GM21576 (cell line): Measurements from ENCODE around the gene TLE4.
A peak's percentile ranks its signal among the peaks of the same experiment; 100 is the strongest.
"Not testable (repeated sequence)": the region's sequence is repeated elsewhere in the genome, so short reads cannot be mapped to it uniquely, and the experiment has no call there.

Source experiments
- ATAC-seq: cut with Tn5 transposase; IDR thresholded peaks from one replicate; pipeline ENCODE4 v1.9.1; 2021; ENCODE audit warnings: mild to moderate bottlenecking, moderate library complexity; ENCODE audit not compliant: unreplicated experiment

TLE4 gene

DNA sequence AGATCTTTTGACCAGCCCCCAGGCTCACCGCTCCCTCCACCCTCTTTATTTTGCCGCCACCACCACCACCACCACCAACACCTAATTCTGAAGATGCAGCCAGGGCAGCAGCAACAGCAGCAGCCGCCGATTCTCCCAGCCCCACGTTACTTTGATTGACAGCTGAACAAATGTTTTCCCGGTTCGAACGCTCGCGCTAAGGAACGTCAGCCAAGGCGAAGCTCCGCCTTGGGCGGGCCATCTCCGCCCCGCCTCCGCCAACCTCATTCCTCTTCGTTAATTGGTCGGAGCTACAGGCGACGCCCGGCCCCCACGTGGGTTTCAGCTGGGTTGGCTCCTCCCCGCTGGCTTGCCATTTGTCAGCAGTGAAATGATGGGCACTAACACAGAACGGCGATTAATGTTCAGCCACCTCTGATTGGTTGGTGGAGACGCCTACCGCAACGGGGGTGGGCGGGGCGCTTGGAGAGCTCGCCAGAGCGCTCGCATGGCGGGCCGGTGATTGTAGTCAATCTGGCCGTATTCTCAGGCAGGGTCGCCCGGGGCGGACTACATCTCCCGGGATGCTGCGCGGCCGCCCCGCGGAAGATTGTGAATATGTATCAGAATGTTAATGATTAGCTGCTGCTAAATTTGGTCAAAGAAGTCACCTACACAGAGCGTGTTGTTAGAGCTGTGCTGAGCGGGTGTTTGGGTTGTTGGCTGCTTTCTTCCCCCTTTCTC is at the start of gene TLE4:
Gene TLE4 (plus strand): TSS at position 657 of the 723 bp plus-strand sequence. CDS start 826 bp downstream, outside the sequence.
- ATAC-seq = peak; percentile 88

DNA sequence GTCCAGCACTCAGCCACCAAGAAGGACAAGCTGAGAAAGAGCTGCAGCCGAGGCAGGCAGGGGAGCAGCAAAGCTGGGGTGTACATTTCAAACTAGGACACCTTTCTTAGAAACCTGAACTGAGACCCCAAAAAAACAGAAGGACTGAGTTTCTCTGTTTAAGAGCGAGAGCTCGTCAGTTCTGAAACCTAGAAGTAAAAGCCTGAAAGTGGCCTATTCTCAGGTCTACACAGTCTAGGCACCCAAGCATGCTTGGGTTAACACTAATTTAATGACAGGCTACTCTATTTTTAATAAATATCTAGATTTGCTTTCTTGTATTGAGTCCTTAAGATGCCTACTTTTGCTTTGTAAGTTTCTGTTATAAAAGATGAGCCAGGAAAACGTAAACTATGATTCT is 49.0 kb upstream of the TLE4 start:
- ATAC-seq = no peak

DNA sequence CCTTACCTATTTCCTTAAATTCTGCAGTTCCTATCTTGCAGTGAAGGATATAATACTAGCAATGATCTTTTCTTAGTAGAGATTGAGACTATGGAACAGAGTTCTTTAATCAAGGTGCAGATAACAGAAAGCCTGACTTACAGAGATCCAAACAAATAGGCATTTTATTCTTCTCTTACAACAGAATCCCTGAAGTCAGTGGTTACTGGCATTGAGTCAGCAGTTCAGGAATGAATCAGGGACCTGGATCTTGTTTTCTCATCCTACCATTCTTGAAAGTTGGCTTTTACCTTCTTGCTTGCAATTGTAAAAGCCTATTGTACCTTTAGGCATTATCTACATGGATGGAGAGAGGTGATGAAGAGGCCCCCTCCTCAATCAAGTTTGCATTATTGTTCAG is 47.5 kb upstream of the TLE4 start:
- no peak for ATAC-seq

DNA sequence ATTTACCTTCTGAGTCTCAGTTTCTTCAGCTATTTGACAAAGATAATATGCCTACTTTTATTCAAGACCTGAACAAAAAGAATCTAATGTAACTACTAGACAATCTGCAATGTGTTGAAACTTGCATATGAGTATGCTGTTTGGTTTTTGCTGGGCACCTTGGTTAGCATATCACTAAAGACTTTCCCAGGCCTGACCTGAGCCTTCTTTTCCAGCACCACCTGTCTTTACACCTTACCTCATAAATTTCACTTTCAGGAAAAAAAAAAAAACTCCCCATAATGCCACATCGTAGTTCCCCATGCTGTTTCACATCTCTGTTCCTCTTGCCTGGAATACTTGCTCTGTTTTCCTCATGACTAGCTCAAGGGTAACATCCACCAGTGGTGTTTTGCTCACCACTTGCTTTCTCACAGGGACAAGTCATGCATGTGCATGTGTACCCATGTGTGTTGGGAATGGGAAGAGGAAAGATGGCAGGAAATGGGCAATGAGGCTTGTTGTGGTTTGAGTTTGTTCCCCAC is 45.6 kb upstream of the TLE4 start:
- no peak for ATAC-seq

DNA sequence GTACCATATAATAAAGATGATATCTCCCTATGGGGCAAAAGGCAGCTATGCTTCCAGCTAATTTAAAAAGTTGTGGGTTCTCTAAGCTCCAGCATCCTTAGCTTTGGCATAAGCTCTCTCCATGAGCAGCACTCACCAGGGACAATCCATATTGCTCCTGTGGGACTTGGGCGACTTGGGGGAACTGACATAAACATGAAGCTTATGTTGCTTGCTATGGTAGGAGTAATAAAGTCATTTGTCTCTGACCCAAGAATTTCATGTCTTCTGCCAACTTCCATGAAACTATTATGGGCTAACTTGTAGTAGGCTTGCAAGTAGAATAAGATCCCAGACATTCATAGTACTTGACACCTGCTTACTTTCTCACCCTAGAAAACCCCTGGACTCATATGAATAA is 36.2 kb upstream of the TLE4 start:
- ATAC-seq = no peak

DNA sequence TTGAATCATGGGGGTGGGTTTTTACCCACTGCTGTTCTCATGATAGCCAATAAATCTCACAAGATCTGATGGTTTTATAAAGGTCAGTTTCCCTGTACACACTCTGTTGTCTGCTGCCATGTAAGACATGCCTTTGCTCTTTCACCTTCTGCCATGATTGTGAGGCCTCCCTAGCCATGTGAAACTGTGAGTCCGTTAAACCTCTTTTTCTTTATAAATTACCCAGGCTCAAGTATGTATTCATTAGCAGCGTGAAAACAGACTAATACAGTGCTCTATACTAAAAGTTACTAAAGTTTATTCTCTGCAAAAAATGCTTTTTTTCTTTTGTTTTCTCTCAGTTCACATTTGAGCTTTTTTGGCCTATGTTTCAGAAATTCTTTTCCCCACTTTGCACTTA is 33.9 kb upstream of the TLE4 start:
- ATAC-seq = no peak

DNA sequence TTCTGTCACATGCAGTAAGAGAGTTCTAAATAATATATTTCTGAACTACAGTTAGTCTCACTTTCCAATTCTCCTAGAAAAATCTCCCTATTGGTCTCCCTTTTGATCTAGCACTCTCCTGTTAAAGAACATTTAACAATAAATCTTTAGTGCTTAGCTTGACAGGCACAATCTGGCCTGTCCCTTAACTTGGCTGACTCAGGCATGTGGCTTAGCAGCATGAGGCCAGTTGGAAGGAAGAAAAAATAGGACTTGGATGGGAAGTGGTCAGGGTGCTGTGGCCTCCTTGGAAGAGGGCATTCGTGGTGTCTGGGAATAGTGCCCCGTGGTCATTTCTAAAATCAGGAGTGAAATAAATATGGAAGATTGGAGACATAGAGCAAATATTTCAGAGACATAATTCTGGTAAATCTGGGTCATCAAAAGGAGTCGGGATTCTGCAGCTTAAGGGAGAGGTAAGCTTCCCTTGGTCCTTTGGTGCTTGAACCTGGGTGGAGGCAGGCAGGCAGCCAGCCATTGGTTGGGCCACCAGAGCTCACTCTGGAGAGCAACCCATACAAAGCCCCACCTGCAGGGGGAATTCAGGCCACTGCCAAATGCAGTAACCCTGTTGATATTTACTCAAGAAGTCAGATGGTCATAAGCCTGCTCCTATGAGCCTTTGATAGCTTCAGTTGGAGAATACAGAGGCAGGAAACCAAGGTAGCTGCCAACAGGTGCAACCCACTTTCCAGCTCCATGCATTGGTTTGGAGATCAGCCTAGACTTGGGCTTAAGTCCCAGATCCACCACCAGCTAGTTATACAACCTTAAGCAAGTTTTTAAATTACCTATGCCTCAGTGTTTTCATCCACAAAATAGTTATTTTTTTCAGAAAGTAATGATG is 28.8 kb upstream of the TLE4 start:
- ATAC-seq = no peak

DNA sequence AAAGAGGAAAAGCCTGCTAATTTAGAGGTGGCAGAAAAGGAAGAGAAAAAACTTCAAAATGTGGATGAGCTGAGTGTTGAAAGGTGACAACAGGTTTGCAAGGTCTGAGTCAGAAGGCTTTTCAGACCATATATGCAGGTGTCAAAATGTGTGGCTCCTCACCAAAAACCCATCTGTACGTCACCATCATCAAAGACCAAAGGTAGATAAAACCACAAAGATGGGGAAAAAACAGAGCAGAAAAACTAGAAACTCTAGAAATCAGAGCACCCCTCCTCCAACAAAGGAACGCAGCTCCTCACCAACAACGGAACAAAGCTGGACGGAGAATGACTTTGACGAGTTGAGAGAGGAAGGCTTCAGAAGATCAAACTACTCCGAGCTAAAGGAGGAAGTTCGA is 27.4 kb upstream of the TLE4 start:
- ATAC-seq = not testable (repeated sequence)

DNA sequence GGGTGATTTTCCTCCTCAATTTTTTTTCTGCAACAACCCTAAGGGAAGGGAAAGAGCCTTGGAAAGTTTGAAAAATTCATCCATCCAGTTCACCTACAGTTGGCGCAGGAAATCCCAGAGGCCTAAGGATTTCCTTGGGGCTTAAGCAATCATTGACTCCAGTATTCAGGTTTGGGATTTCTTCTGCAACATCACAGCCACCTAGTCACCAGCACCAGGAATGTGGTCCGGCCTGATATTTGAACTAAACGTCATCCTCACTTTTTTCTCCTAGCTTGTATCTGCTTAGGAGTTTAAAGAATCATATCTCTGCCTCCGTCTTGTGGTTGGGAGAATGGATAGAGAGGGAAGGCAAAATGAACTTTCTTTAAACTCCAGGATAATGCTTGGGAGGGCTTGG is 20.2 kb upstream of the TLE4 start:
- ATAC-seq = no peak

DNA sequence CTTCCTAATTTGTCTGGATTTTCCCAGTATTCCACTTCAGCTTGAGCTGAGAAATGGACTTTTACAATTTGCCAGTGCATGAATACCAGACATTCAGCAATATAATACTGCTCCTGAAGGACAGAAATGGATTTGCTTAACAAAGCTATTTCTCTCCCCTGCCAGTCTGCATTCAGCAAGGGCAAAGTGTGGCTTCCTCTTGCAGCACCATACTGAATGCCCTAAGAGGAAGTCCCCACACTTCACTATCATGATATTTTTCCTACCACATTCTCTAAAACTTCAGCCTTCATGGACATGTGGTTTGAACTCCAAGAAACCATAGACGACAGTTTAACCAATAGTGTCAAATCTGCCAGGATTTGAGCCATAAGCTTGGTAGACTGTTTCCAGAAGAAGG is 19.8 kb upstream of the TLE4 start:
- no peak for ATAC-seq

DNA sequence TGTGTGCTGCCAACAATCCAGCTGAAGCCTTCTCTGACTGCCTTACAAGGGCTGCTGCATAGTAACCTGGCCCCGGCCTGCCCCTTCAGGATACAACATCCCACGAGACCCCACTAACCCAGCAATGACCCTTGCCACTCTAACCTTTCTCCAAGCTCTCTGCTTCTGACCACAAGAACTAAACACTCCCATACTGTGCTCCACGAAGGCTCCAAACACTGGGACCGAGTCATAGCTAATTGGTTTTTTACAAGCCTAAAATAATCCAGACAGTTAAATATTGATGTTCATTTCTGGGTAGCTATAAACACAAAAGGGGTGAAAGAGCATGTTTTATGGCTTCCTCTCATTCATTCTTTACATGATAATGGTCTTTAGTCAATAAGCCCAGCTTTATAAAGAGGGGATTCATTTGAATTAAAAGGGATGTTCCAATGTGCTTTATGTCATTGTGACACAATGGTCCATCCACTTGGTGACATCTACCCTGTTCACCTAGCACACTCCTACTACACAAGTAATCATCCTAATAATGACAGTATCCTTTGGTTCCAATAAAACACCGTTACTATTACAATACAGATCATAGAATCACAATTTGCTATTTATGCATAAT is 16.2 kb upstream of the TLE4 start:
- ATAC-seq = no peak

DNA sequence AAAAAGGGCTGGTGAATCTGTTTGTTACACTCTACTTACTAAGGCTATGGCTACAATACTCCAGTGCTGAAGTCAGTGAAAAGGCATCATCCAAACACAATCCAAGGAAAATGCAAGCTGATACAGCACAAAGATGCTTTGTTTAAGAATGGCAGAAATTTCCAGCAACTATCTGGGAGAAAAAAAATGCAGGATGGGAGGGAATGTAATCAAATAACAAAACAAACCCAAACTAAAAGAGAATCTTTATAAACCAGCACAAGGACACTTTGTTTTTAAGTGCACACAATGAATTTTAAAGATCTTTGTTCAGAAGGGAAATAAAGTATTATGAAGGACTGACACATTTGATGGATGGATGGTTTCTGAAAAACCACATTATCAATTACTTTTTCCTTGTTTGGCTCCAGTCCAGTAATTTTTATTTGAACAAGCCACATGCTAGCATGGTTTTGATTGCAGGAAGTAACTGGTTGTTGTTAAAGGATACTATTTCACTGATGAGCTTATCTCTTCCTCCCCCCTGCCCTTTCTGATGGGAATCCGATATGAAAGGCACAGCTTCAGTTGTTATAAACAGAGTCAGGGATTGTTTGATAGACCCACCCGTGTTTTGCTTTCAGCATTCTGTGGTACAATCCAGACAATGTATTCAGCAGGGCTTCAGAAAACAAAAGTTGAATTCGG is 12.1 kb upstream of the TLE4 start:
- no peak for ATAC-seq

DNA sequence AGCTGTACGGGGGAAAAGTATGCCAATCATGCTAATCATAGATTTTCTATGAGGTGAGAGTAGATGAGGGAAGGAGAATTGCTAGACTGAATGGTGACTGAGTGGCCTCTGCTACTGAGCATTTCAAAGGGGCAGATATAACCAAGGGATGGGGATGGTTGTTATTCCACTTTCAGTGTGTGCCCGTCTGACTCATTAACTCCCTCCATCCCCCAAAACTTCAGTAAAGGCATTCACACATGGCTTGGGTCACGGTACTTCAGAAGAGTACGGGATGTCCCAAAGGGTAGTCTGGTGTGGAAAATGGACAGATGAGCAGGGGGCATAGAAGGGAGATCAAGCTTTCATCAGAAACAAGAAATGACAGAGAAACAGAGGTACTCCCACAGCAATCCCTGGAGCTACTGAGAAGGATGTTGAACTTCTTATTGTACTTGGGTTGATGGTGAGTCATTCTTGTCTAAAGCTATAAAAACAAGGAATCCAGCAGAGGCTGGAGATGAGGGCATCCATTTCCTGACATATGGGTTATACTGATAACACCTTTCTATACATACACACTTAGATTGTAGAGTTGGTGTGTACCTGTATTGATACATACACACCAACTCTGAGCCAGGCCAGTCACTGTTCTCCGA is 8.9 kb upstream of the TLE4 start:
- ATAC-seq = no peak

DNA sequence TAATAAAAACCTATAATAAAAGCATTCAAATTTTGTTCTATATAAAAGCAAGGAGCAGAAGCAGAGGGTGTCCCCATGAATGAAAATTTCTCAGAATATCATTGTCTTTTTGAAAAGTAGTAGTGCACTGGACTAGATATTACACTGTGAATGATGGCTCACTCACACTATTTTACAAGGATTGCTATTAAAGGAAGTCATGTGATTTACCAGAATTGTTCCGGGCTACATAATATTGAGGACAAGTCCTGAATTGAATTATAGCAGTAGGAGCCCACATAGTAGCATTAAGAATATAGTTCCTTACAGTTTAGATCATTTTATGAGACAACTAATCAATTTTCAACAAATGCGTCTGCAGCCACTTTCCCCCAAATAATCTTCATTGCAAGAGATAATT is 7.7 kb upstream of the TLE4 start:
- ATAC-seq = no peak

DNA sequence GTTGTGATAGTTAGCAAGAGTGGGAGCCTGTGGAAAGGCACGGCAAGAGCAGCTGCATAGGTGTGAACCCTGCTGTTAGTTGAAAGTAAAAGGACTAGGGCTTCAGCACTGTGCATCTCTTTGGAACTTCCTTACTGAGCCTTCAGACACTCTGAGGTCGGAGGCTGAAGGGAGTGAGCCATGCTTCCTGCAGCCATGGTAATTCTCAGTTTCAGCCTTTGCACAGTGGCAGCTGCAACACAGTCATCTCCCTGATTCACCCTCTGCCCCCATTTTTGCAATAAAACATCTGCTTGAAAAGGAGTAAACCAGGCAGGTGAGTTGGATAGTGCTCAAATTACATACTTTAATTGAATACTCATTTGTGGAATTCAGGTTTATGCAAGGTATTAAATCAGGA is 6.5 kb upstream of the TLE4 start:
- peak; percentile 92 for ATAC-seq

DNA sequence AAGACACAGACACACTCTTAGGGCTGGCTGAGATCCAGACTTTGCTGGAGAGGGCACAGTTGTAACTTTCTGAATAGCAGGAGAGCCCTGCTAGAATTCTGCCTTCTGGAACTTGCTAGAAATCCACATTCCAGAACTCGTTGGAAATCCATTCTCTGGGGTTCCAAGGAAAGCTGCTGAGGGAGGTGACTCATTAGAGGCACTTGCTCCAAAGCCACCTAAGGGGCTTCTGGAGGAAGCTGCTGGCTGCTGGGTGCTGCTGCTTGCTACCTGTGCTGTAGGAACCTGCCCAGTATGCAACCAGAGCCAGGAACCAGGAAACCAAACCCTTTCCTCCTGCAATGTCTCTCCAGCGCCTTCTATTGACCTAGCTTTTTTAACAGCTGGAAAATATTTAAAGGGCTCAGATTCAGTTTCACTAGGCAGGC is 4.1 kb upstream of the TLE4 start:
- ATAC-seq = no peak

DNA sequence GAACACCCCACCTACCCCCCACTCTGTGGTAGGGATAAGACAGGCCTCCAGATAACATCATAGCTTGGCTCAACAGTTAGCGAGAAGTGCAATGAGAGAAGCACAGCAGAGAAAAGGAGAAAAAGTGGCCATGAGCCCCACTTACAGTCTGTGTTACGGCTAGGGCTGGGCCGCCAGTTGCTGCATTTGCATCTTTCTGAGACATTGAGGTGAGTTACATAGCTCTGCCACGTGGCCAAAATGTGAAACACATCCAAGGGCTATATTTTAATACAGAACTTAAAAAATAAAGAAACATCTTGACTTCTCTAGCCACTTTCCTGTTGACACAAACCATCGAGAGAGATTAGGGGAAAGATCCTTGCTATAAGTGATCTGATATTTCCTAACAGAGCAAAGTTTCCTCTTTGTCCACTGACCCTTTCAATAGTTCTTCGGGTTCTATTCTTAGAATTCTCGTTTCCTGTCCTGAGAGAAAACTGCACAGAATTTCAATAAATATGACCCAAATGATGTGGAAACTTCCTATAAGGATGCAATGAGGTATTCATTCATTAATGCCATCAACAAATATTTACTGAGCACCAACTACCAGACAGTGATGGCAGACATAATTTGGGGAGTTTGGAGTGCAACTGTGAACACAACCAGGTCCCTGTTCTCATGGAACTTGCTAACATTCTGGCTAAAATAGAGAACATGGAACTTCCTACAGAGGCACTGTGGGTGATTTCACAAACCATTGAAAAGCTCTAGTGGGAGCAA is 3.2 kb upstream of the TLE4 start:
- no peak for ATAC-seq

DNA sequence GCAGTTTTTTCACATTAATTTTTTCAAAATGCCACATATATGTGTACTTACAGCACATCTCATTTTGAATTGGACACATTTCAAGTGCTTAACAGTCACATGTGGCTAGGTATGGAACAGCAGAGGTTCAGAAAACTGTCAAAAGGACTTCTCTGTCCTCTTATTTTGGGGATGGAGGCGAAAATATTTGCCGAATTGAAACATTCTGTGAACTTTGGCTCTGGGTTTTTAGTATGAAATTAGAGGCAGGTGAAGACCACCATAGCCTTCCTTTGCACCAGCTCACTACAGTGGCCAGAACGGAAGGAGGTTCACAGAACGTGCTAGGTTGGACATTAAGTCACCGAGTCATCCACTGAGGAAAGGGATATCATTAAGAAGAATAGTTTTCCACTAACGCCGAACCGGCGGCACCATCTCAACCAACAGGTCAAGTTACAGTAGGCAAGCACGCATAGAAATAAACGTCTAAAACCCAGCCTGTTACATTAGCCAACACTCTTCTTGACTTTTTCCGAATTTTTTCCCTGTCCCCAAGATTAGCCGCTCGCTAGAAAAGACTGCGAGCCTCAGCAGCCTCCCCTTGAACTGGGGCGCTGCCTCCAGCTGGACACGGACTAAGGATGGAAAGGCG is 1.8 kb upstream of the TLE4 start:
- ATAC-seq = no peak
